Head of caudate nucleus (tissue), 42 donors: Measurements from ENCODE around the gene PEX11G.

ENCODE experiments used
- DNase-seq, 42 donors: peaks; one replicate each; pipeline versions ENCODE4 v3.0.0 to v3.0.0-alpha.2; 2020 to 2021; ENCODE audit warnings: mixed read lengths in 7 of 42
- intact Hi-C: fragments of 100-400 bp; cut with DNase I; formaldehyde crosslinking; loops from one replicate; pipeline ENCODE4 v1.15.0; 2022

The PEX11G gene

GRCh38 chr19:7488736-7489353 lies at the start of gene PEX11G:
Gene PEX11G, minus strand, starts transcription at chr19:7489035. Its CDS starts 25 bp downstream, at chr19:7489010.
- intact Hi-C loops: loop anchor here (5.0 kb wide), 1 partner anchor 33 kb away; the partner anchor contains the start of gene MCOLN1
- DNase-seq: peak; percentile 82 to 97 (median 93)

- intact Hi-C loops: no loop called here
- peak in 27 of 42 donors; percentile 19 to 78 (median 52) for DNase-seq
Observed at GRCh38 chr19:7535998-7536695, 47.3 kb upstream of the PEX11G start.

- intact Hi-C loops: no loop called here
- peak; percentile 95 to 100 (median 98) for DNase-seq
Observed at GRCh38 chr19:7535047-7535997, 46.5 kb upstream of the PEX11G start, which contains the start of gene PNPLA6. Gene PNPLA6, plus strand, starts transcription at chr19:7535717. Its CDS starts 72 bp downstream, at chr19:7535789.

GRCh38 chr19:7534531-7535046 lies 45.8 kb upstream of the PEX11G start:
- intact Hi-C loops: no loop called here
- peak; percentile 69 to 95 (median 86) for DNase-seq

- intact Hi-C loops: no loop called here
- peak; percentile 79 to 96 (median 90) for DNase-seq
Observed at GRCh38 chr19:7533925-7534480, 45.2 kb upstream of the PEX11G start.

- peak in 39 of 42 donors; percentile 26 to 78 (median 61) for DNase-seq
- intact Hi-C loops: no loop called here
Observed at GRCh38 chr19:7533281-7533885, 44.5 kb upstream of the PEX11G start.

GRCh38 chr19:7529610-7530490 lies 41.0 kb upstream of the PEX11G start:
- DNase-seq: no peak
- intact Hi-C loops: loop anchor here (10.0 kb wide), 2 partner anchors 135 to 175 kb away; no protein-coding TSS in a partner anchor

- DNase-seq: no peak
- intact Hi-C loops: loop anchor here (10.0 kb wide), 2 partner anchors 134 to 174 kb away; no protein-coding TSS in a partner anchor
Observed at GRCh38 chr19:7529246-7529600, 40.4 kb upstream of the PEX11G start.

- no peak for DNase-seq
- intact Hi-C loops: loop anchor here (10.0 kb wide), 2 partner anchors 134 to 174 kb away; no protein-coding TSS in a partner anchor
Observed at GRCh38 chr19:7528522-7529245, 39.8 kb upstream of the PEX11G start.

GRCh38 chr19:7528192-7528519 lies 39.3 kb upstream of the PEX11G start:
- DNase-seq: no peak
- intact Hi-C loops: loop anchor here (10.0 kb wide), 2 partner anchors 133 to 173 kb away; no protein-coding TSS in a partner anchor

GRCh38 chr19:7527516-7528191 lies 38.8 kb upstream of the PEX11G start:
- DNase-seq: peak in 13 of 42 donors; percentile 25 to 58 (median 48)

GRCh38 chr19:7526059-7526929 lies 37.5 kb upstream of the PEX11G start:
- intact Hi-C loops: loop anchor here (10.0 kb wide), 2 partner anchors 131 to 171 kb away; no protein-coding TSS in a partner anchor
- no peak for DNase-seq

More at GRCh38 chr19:7527516-7528191, 38.8 kb upstream of the PEX11G start:
- intact Hi-C loops: loop anchor here (10.0 kb wide), 2 partner anchors 133 to 173 kb away; no protein-coding TSS in a partner anchor

- intact Hi-C loops: loop anchor here (5.0 to 10.0 kb wide), 3 partner anchors 38 to 170 kb away; partner anchors contain the start of gene PEX11G
- no peak for DNase-seq
Observed at GRCh38 chr19:7524992-7525739, 36.3 kb upstream of the PEX11G start.

- intact Hi-C loops: loop anchor here (5.0 to 10.0 kb wide), 3 partner anchors 37 to 170 kb away; partner anchors contain the start of gene PEX11G
- no peak for DNase-seq
Observed at GRCh38 chr19:7524523-7524922, 35.7 kb upstream of the PEX11G start.
